ENCODE data around the gene LAMC2.

The LAMC2 gene

GRCh38 chr1:183214021-183214970 is 28.2 kb downstream of the LAMC2 start:
- no peak for FAIRE-seq

DNA sequence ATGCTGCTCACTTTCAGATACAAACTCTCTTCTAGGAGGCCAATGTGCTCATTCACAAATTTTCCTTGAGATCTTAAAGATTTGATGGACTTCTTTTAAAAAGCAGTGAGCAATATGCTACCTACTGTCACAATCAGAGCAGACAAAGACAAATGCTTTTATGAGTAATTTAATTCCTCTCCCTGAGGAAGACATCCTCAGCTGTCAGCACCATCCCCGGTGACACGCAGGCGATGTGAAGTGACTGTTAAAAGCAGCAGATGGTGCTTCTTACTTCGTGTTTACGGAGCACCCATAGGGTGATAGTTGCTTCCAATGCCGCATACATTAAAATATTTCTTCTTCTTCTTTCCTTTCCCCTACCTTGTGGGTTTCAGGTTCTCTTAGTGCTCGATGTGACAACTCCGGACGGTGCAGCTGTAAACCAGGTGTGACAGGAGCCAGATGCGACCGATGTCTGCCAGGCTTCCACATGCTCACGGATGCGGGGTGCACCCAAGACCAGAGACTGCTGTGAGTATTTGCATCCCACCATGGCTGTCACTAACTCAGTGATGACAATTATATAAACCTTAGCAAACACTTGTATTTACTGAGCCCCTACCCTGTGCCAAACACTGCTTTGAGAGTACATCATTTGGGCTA is 29.1 kb downstream of the LAMC2 start:
- FAIRE-seq, result no peak

DNA sequence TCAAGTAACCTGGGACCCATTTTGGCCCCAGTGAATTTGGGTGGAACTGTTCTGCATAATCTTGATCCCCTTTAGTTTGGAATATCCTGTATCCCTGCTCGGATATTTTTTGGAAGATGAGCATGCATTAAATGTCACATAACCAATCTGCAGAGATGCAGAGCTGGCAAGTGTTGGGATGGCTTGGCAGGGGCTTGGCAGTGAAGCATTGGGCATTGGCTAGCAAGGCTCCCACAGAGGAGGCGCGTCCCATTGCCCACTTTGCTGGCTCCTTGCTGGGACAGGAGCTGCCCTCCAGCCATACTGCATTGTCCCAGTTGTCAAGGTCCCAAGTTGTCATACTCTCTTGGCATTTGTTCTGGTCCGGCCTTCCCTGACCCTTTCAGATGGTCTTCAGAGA is 29.9 kb downstream of the LAMC2 start:
- FAIRE-seq, result no peak

GRCh38 chr1:183218027-183218618 is 32.1 kb downstream of the LAMC2 start:
- FAIRE-seq, result no peak

DNA sequence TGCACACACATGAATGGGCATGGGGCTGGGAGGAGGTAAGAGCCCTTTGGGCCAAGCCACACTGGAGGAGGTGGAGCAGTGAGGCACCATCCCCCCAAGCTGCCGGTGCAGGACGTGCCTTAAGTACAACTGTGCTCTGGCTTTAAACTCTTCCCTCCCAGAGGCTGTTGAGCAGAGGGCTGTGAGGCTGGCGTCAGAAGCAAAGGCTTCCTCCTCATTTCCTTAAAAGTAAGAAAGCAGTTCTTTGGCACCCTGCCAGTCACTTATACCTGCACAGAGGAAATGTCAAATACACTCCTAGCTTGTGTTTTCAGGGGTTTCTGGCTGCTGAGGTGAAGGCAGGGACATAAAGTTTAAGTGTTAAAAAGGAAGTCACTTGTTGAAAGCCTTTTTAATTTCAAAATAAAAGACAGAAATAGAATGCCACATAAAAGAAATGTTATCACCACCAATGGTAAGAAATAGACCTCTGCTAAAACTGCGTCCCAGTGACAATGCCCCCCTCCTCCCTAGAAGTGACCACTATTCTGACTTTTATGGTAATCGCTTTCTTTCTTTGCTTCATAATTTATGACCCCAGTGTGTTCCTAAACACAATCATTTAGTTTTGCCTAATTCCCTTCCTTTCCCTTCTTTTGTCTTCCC is 33.0 kb downstream of the LAMC2 start:
- no peak for FAIRE-seq

DNA sequence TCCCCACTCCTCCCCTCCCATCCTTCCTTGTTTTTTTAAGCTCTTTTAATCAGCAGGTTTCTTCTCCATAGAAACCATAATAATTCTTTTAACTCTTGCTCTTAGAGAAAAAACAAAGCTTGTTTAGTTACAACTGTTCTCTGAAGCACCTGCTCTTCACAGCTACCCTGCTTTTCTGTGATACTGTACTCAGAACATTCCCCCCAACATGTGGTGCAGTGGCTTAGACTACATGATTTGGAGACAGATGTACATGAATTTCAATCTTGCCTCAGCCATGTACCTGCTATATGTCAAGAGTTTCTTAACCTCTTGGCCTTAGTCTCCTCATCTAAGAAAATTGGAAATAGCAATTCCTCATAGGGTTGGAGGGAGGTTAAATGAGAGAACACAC is 33.5 kb downstream of the LAMC2 start:
- no peak for FAIRE-seq

DNA sequence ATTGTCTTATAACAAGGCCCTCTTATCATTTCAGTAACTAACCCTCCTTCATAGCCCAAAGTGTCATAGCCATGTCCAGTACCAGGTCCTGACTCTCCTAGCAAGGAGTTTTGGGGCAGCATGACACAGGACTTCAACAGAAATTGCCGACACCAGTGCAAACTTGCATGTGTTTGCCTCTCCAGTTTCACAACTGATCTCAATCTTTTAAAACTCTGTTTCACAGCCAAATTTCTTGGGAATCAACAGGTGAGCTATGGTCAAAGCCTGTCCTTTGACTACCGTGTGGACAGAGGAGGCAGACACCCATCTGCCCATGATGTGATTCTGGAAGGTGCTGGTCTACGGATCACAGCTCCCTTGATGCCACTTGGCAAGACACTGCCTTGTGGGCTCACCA is 36.8 kb downstream of the LAMC2 start:
- FAIRE-seq, result no peak

- FAIRE-seq, result no peak
Measured at GRCh38 chr1:183223467-183223866, 37.4 kb downstream of the LAMC2 start.

- FAIRE-seq, result no peak
Measured at GRCh38 chr1:183226361-183226760, 40.3 kb downstream of the LAMC2 start.

GRCh38 chr1:183226963-183227362 is 40.9 kb downstream of the LAMC2 start:
- FAIRE-seq, result no peak

GRCh38 chr1:183227422-183228346 is 41.6 kb downstream of the LAMC2 start:
- FAIRE-seq, result no peak

DNA sequence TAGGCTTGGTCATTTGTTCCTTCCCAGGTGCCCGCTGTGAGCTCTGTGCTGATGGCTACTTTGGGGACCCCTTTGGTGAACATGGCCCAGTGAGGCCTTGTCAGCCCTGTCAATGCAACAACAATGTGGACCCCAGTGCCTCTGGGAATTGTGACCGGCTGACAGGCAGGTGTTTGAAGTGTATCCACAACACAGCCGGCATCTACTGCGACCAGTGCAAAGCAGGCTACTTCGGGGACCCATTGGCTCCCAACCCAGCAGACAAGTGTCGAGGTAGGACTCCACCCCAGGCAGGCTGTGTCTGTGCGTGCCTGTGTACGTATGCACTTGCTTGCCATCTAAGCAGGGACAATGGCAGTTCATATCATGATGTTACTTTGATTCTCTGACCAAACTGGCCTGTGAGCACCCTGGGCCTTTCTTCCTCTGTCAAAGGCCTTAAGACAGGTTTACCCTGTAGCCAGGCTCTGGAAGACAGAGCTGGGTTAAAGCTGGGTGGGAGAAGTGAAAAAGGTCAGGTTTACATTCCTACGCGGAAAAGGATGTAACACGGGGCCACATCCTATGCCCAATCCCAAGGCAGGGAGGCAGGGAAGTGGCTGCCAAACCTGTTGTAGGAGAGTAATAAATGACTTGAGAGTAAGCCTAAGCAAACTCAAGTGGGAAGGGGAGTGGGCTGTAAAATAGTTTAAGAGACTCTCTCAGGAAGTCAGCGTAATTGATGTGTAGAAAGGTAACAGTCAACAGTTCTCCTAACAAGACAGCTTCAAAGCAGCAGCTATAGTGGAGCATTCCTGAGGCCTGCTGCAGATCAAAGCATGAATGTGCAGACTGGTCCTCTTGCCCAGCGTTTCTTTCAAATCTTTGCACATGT is 42.5 kb downstream of the LAMC2 start:
- FAIRE-seq, result no peak

DNA sequence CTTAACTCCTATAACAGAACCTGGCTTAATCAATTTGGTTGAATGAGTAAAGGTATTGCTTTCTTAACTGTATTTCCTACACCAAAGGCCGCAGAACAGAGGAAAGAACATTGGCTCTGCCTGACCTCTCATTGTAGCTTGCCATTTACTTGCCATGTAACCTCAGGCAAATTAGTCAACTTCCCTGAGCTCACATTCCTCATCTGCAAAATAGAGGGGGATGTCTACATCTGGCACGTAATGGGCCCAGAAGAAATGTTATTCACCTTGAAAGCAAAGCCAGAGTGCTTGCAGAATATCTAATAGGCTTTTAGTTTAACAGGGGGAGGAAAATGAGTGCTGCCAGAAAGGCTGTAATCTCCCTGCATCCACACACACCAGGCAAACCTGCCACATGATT is 44.3 kb downstream of the LAMC2 start:
- no peak for FAIRE-seq

DNA sequence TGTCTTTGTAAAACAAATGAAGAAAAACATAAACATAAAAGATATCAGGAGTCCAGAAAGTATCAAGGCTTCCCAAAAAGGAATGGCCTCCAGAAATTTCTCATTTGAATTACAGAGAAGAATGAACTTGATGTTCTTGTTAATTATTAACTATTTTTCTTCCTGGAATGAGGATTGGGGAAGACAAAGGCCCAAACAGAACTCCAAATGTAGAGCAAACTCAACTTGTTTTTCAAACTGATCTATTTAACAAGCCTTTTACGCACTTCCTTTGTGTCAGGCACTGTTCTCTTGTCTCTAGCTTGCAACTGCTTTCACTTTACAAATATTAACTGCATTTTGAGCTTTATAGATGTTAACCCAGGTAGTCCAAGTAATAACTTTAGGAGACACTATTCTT is 45.5 kb downstream of the LAMC2 start:
- no peak for FAIRE-seq

DNA sequence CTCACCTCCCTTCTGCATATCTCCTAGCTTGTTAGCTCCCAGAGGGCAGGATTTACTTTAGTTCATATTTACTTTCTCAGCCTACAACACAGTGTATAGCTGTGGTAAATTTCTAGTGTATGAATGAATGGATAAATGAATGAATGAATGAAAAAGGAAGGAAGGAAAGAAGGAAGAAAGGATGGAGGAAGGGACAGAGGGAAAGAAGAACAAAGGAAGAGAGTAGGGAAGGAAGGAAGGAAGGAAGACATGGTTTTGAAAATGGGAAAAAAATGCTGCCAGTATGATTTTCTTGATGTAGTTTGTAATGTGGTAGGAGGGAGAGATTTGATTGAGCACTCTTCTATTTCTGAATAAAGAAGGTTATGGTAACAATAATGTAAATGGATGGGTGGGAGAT is 47.0 kb downstream of the LAMC2 start:
- FAIRE-seq, result no peak

GRCh38 chr1:183234660-183235476 is 48.8 kb downstream of the LAMC2 start:
- FAIRE-seq, result no peak

DNA sequence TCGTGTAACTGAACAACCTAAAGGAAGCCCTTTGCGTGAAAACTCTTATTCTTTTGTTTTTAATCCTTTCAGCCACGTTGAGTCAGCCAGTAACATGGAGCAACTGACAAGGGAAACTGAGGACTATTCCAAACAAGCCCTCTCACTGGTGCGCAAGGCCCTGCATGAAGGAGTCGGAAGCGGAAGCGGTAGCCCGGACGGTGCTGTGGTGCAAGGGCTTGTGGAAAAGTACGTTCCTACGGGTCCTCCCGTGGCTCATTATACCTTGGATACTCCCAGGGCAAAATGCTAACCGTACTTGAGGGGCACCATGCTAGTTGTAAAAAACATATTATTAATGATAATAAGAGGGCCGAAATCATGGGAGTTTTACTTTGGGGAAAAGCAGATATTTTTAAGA is 49.4 kb downstream of the LAMC2 start:
- FAIRE-seq, result no peak

DNA sequence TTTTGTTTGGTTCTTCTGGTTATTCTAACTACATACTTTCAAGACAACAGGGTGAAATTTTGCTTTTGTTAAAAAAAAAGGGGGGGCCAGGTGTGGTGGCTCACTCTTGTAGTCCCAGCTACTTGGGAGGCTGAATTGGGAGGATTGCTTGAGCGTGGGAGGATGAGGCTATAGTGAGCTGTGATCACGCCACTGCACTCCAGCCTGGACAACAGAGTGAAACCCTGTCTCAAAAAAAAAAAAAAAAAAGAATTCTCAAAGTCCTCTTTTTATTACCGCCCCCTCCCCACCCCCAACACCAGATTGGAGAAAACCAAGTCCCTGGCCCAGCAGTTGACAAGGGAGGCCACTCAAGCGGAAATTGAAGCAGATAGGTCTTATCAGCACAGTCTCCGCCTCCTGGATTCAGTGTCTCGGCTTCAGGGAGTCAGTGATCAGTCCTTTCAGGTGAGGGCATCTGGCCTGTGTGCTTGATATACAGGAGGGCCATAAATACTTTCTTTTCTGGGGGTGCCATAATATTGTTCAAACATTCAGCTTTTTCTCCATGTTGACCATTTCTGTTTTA is 50.2 kb downstream of the LAMC2 start:
- FAIRE-seq, result no peak

GRCh38 chr1:183237046-183237445 is 51.0 kb downstream of the LAMC2 start:
- FAIRE-seq, result no peak

DNA sequence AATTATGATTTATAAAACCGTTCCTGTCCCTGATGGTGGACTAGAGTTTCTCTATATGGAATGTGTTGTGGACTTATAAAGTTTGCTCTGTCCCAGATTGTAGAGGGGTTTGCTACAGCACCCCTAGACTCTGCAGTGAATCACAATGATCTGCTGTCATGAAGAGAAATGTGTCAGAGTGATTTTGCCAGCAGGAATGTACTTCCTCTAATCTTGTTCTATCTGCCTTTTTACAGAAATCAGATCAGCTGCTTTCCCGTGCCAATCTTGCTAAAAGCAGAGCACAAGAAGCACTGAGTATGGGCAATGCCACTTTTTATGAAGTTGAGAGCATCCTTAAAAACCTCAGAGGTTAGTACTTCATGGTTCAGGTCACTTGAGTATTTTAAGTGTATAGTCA is 52.0 kb downstream of the LAMC2 start:
- FAIRE-seq, result no peak
